ENCODE results near the gene CCDC167. TPM values are rescaled to one million over a fixed set of nuclear protein-coding genes. Genes with fewer than 3 reads are reported as not detected.
A peak's percentile ranks its signal among the peaks of the same experiment; 100 is the strongest.

Gene CCDC167
- total and polyA plus RNA-seq, 2 donors (not counting 1 experiment from before 2014, with no cell fraction given) = 8.3 to 35.7 TPM

DNA sequence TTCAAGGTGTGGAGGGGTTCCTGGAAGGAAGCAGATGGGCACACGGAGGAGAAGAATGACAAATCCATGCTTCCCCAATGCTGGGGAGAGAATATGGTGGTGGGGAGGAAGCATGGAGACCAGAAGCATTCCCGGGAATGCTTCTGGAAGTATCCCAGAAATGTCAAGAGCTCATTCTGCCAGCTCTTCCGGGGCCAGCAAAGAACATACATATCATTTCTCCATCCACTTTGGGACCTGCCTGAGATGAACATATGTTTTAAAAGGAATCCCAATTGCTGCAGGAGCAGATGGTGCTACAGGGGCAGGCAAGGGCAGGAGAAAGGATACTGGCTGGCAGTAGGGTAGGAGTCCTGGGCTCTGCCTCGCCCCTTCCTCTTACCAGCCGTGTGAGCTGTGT, 37.9 kb upstream of the CCDC167 start:
- no peak overlapping the region for H3K9ac ChIP-seq (ENCODE audit: insufficient read depth, low read length)
- no peaks in the 10 kb centered on the region for H3K36me3 ChIP-seq (ENCODE audit: control insufficient read depth, insufficient read depth, low read length)
- H3K4me1 ChIP-seq (ENCODE audit: control insufficient read depth, extremely low read depth, insufficient read depth, low read length) = no peaks in the 10 kb centered on the region
- no peak overlapping the region for H3K4me2 ChIP-seq (ENCODE audit: extremely low read depth, insufficient read depth, low read length)
- H3K27me3 ChIP-seq (ENCODE audit: control insufficient read depth, insufficient read depth, low read length) = peaks cover 54% of the 10 kb centered on the region
- H2AFZ ChIP-seq (ENCODE audit: low read length) = no peak overlapping the region
- DNase-seq (ENCODE audit: low read depth in 2 of 2) = no peak
- no peak overlapping the region for H3K4me3 ChIP-seq (replicated peaks in 1 of 4; ENCODE audit: control extremely low read depth in 1 of 4, insufficient read depth in 1 of 4, low read depth in 3 of 4, low read length in 4 of 4)
- no peaks in the 10 kb centered on the region for H3K79me2 ChIP-seq (ENCODE audit: control insufficient read depth, insufficient read depth, low read length)
- no peak overlapping the region for H3K27ac ChIP-seq (ENCODE audit: insufficient read depth, low read length)
- TF ChIP-seq, protein P1, sequence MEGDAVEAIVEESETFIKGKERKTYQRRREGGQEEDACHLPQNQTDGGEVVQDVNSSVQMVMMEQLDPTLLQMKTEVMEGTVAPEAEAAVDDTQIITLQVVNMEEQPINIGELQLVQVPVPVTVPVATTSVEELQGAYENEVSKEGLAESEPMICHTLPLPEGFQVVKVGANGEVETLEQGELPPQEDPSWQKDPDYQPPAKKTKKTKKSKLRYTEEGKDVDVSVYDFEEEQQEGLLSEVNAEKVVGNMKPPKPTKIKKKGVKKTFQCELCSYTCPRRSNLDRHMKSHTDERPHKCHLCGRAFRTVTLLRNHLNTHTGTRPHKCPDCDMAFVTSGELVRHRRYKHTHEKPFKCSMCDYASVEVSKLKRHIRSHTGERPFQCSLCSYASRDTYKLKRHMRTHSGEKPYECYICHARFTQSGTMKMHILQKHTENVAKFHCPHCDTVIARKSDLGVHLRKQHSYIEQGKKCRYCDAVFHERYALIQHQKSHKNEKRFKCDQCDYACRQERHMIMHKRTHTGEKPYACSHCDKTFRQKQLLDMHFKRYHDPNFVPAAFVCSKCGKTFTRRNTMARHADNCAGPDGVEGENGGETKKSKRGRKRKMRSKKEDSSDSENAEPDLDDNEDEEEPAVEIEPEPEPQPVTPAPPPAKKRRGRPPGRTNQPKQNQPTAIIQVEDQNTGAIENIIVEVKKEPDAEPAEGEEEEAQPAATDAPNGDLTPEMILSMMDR (conservative IDR thresholded peaks at IDR 0.05 in 1 of 2, IDR thresholded peaks at IDR 0.05 in 1 of 2; ENCODE audit: low read depth in 1 of 2, low read length in 2 of 2) = no peak
- peak; percentile 51 for TF ChIP-seq EZH2 (IDR thresholded peaks at IDR 0.05; ENCODE audit: low read length, missing control alignments)
- peaks cover 2% of the 10 kb centered on the region for H4K20me1 ChIP-seq (ENCODE audit: control insufficient read depth, extremely low read depth, insufficient read depth, low read length)
- no peaks in the 10 kb centered on the region for H3K9me3 ChIP-seq (ENCODE audit: control insufficient read depth, insufficient read depth, low read depth, low read length)

GRCh38 chr6:37536491-37537190, 36.9 kb upstream of the CCDC167 start:
- no peak for TF ChIP-seq EZH2 (IDR thresholded peaks at IDR 0.05; ENCODE audit: low read length, missing control alignments)
- TF ChIP-seq, protein P1 (conservative IDR thresholded peaks at IDR 0.05 in 1 of 2, IDR thresholded peaks at IDR 0.05 in 1 of 2; ENCODE audit: low read depth in 1 of 2, low read length in 2 of 2) = no peak
- no peak overlapping the region for H3K27ac ChIP-seq (ENCODE audit: insufficient read depth, low read length)
- no peaks in the 10 kb centered on the region for H3K79me2 ChIP-seq (ENCODE audit: control insufficient read depth, insufficient read depth, low read length)
- H3K9ac ChIP-seq (ENCODE audit: insufficient read depth, low read length) = no peak overlapping the region
- no peaks in the 10 kb centered on the region for H3K9me3 ChIP-seq (ENCODE audit: control insufficient read depth, insufficient read depth, low read depth, low read length)
- DNase-seq (ENCODE audit: low read depth in 2 of 2) = no peak
- no peaks in the 10 kb centered on the region for H3K36me3 ChIP-seq (ENCODE audit: control insufficient read depth, insufficient read depth, low read length)
- H3K4me3 ChIP-seq (replicated peaks in 1 of 4; ENCODE audit: control extremely low read depth in 1 of 4, insufficient read depth in 1 of 4, low read depth in 3 of 4, low read length in 4 of 4) = no peak overlapping the region
- peaks cover 63% of the 10 kb centered on the region for H3K27me3 ChIP-seq (ENCODE audit: control insufficient read depth, insufficient read depth, low read length)
- no peak overlapping the region for H2AFZ ChIP-seq (ENCODE audit: low read length)
- no peak overlapping the region for H3K4me2 ChIP-seq (ENCODE audit: extremely low read depth, insufficient read depth, low read length)
- H4K20me1 ChIP-seq (ENCODE audit: control insufficient read depth, extremely low read depth, insufficient read depth, low read length) = peaks cover 2% of the 10 kb centered on the region
- H3K4me1 ChIP-seq (ENCODE audit: control insufficient read depth, extremely low read depth, insufficient read depth, low read length) = no peaks in the 10 kb centered on the region

GRCh38 chr6:37535759-37536490, 36.2 kb upstream of the CCDC167 start:
- H3K27ac ChIP-seq (ENCODE audit: insufficient read depth, low read length) = no peak overlapping the region
- H3K4me3 ChIP-seq (replicated peaks in 1 of 4; ENCODE audit: control extremely low read depth in 1 of 4, insufficient read depth in 1 of 4, low read depth in 3 of 4, low read length in 4 of 4) = peak overlapping the region in 1 of 4 experiments; percentile 20
- no peaks in the 10 kb centered on the region for H3K36me3 ChIP-seq (ENCODE audit: control insufficient read depth, insufficient read depth, low read length)
- H3K4me1 ChIP-seq (ENCODE audit: control insufficient read depth, extremely low read depth, insufficient read depth, low read length) = no peaks in the 10 kb centered on the region
- no peak overlapping the region for H3K4me2 ChIP-seq (ENCODE audit: extremely low read depth, insufficient read depth, low read length)
- no peaks in the 10 kb centered on the region for H3K79me2 ChIP-seq (ENCODE audit: control insufficient read depth, insufficient read depth, low read length)
- DNase-seq (ENCODE audit: low read depth in 2 of 2) = no peak
- no peak overlapping the region for H2AFZ ChIP-seq (ENCODE audit: low read length)
- H4K20me1 ChIP-seq (ENCODE audit: control insufficient read depth, extremely low read depth, insufficient read depth, low read length) = peaks cover 2% of the 10 kb centered on the region
- H3K9me3 ChIP-seq (ENCODE audit: control insufficient read depth, insufficient read depth, low read depth, low read length) = no peaks in the 10 kb centered on the region
- TF ChIP-seq EZH2 (IDR thresholded peaks at IDR 0.05; ENCODE audit: low read length, missing control alignments) = peak; percentile 90
- TF ChIP-seq, protein P1 (conservative IDR thresholded peaks at IDR 0.05 in 1 of 2, IDR thresholded peaks at IDR 0.05 in 1 of 2; ENCODE audit: low read depth in 1 of 2, low read length in 2 of 2) = no peak
- H3K9ac ChIP-seq (ENCODE audit: insufficient read depth, low read length) = no peak overlapping the region
- peaks cover 65% of the 10 kb centered on the region for H3K27me3 ChIP-seq (ENCODE audit: control insufficient read depth, insufficient read depth, low read length)

Data from fibroblast of lung (primary cell).